Measurements from ENCODE around the gene STARD13. TPM values are rescaled to one million over a fixed set of nuclear protein-coding genes. Genes with fewer than 3 reads are reported as not detected.
A peak's percentile ranks its signal among the peaks of the same experiment; 100 is the strongest.

The STARD13 gene
- total RNA-seq, 4 donors from 2014 or later = 9.5 to 33.9 (median 30.3) TPM

DNA sequence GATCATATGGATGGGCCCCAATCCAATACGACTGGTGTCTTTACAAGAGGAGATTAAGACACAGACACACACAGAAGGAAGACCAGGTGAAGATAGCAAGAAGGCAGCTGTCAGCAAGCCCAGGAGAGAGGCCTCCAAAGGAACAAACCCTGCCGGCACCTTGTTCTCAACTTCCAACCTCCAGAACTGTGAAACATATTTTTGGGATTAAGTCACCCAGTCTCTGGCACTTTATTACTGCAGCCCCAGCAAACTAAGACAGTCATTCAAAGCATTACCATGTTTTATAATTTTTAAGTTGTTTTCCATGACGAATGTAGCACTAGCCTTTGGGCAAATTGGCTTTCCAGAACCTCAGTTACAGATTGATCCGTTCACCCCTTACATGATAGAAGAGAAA is 11.3 kb downstream of the STARD13 start:
- Histone ChIP-seq H3K27ac (no peak overlapping the region), H3K4me1 (peaks cover 0 to 27% (median 6%) of the 10 kb centered on the region in 4 donors)
- TF ChIP-seq, protein P1, sequence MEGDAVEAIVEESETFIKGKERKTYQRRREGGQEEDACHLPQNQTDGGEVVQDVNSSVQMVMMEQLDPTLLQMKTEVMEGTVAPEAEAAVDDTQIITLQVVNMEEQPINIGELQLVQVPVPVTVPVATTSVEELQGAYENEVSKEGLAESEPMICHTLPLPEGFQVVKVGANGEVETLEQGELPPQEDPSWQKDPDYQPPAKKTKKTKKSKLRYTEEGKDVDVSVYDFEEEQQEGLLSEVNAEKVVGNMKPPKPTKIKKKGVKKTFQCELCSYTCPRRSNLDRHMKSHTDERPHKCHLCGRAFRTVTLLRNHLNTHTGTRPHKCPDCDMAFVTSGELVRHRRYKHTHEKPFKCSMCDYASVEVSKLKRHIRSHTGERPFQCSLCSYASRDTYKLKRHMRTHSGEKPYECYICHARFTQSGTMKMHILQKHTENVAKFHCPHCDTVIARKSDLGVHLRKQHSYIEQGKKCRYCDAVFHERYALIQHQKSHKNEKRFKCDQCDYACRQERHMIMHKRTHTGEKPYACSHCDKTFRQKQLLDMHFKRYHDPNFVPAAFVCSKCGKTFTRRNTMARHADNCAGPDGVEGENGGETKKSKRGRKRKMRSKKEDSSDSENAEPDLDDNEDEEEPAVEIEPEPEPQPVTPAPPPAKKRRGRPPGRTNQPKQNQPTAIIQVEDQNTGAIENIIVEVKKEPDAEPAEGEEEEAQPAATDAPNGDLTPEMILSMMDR (IDR thresholded peaks at IDR 0.05) = no peak
- TF ChIP-seq POLR2A (IDR thresholded peaks at IDR 0.05) = no peak

DNA sequence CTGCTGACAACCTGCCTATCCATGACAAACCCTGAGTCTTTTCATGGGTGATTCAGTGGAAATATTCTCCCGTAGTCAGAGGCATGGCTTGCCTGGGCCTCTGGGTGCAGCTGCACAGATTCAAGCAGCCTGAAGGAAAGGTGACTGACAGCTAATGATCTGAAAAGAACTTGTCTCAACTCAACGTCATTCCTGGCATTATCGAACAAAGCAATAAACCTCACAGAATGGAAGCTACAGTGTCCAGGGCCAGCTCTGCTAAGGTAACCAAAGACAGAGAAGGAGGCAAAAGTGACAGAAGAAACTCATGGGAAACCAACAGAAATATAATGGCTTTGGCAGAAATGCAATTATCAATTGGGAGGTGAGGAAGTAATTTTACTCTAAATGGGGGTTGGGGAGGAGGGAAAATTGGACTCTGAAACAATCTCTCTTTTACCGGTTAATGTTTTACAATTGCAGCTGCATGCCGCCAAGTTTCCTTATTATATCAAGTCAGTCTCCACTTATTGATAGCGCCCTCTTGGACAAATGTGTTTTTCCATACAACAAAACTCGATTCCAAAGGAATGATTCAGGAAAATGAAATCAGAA is 12.9 kb downstream of the STARD13 start:
- Histone ChIP-seq H3K4me3 (peak overlapping the region in 2 of 4 donors; percentile 2 to 21), H3K36me3 (no peaks in the 10 kb centered on the region), H3K9me3 (no peaks in the 10 kb centered on the region), H3K27me3 (no peaks in the 10 kb centered on the region), H3K27ac (peak overlapping the region in 3 of 4 donors; percentile 37 to 71 (median 70)), H3K4me1 (peaks cover 0 to 23% (median 6%) of the 10 kb centered on the region in 4 donors)
- peak in 1 of 3 donors; percentile 59 for DNase-seq
- TF ChIP-seq, protein P1 (IDR thresholded peaks at IDR 0.05) = peak in 2 of 6 experiments; percentile 10 to 40
- no peak for TF ChIP-seq POLR2A (IDR thresholded peaks at IDR 0.05)

More for the DNA sequence above, 11.3 kb downstream of the STARD13 start:
- Histone ChIP-seq H3K27me3 (no peaks in the 10 kb centered on the region), H3K36me3 (no peaks in the 10 kb centered on the region), H3K9me3 (no peaks in the 10 kb centered on the region), H3K4me3 (no peak overlapping the region)
- no peak for DNase-seq

DNA sequence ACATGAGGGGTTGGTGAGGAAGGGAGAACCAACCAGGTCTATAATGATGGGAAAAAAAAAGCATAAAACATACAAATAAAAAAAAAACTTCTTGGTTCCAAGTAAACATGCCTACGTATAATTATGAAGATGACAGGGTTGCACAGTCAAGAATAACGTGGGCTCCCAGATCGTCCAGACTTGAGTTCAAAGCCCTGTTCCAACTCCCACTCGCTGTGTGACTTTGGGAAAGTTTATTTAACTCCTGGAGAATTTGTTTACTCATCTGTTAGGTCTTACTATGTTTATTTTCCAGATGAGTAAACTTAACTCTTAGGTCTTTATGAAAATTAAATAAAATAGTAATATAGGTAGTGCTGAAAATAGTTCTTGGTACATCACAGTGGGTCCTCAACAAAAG is 13.8 kb downstream of the STARD13 start:
- Histone ChIP-seq H3K27ac (peak overlapping the region in 3 of 4 donors; percentile 37 to 71 (median 70)), H3K9me3 (no peaks in the 10 kb centered on the region), H3K27me3 (no peaks in the 10 kb centered on the region), H3K36me3 (no peaks in the 10 kb centered on the region), H3K4me1 (peaks cover 0 to 23% (median 6%) of the 10 kb centered on the region in 4 donors), H3K4me3 (no peak overlapping the region)
- TF ChIP-seq POLR2A (IDR thresholded peaks at IDR 0.05) = no peak
- TF ChIP-seq, protein P1 (IDR thresholded peaks at IDR 0.05) = no peak
- no peak for DNase-seq

DNA sequence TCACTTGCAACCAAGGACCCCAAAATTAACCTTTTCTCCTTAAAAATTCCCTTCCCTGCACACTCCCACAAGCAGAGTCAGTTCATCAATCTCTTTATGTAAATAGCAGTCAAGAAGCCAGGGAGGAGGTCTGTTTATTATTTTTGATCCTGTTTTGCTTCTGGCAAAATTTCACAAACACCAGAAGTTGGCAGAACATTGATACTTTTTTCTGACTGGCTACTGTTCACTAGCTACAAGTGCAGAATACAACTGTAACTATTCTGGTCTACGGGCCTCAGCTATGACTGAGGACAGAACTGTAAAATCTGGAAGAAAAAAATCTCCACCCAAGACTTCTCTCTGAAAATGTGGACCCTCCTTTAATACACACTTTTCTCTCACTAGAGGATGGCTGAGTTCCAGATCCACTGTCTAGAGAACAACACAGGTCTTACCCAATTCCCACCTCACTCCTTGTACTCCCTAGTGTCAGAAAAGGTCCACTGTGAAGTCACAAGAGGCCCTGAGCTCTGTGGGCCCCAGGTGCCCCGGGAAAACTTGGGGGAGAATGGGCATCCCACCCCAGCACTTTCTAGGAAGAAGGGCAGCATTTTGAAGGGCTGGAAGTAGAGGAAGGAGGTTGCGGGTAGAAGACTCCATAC is 14.5 kb downstream of the STARD13 start:
- H3K9me3 ChIP-seq = no peaks in the 10 kb centered on the region
- H3K27ac ChIP-seq = peak overlapping the region in 3 of 4 donors; percentile 37 to 71 (median 70)
- H3K36me3 ChIP-seq = no peaks in the 10 kb centered on the region
- no peaks in the 10 kb centered on the region for H3K27me3 ChIP-seq
- TF ChIP-seq, protein P1 (IDR thresholded peaks at IDR 0.05) = no peak
- no peak for TF ChIP-seq POLR2A (IDR thresholded peaks at IDR 0.05)
- peaks cover 0 to 23% (median 6%) of the 10 kb centered on the region in 4 donors for H3K4me1 ChIP-seq
- H3K4me3 ChIP-seq = no peak overlapping the region
- DNase-seq = no peak

DNA sequence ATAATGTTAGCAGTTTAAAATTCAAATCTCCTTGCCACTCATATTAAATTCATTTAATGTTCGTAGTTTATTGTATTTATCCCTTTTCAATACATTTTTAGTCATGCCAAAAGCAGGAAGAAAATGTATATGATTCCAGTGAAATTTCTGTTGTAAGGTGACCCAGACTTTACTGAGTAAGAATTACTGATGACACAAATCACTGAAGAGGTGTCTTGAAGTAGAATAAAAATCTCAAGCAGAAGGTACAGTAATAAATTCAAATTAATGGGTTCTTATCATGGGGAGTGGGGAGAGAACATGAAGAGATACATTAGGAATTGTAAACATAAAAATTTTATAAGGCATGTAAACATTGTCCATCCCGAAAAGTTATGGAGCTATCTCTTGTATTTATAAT is 19.9 kb downstream of the STARD13 start:
- TF ChIP-seq, protein P1 (IDR thresholded peaks at IDR 0.05) = no peak
- TF ChIP-seq POLR2A (IDR thresholded peaks at IDR 0.05) = no peak
- H3K27ac ChIP-seq = no peak overlapping the region

More for the DNA sequence above, 19.9 kb downstream of the STARD13 start:
- Histone ChIP-seq H3K4me1 (peaks cover 0 to 10% (median 0%) of the 10 kb centered on the region in 4 donors), H3K4me3 (no peak overlapping the region), H3K36me3 (no peaks in the 10 kb centered on the region), H3K9me3 (no peaks in the 10 kb centered on the region), H3K27me3 (no peaks in the 10 kb centered on the region)
- DNase-seq = no peak
